ENCODE results near the gene CD52. TPM values are rescaled to one million over a fixed set of nuclear protein-coding genes. Genes with fewer than 3 reads are reported as not detected.
A peak's percentile ranks its signal among the peaks of the same experiment; 100 is the strongest.

The CD52 gene
- total RNA-seq, 1 donor from 2014 or later = 297 TPM

GRCh38 chr1:26340047-26340481 is 22.3 kb downstream of the CD52 start:
- no peak overlapping the region for H3K4me3 Mint-ChIP-seq
- intact Hi-C loops (cut with micrococcal nuclease) = no loop called here
- no peak for DNase-seq
- H3K27me3 Mint-ChIP-seq = peaks cover 3% of the 10 kb centered on the region
- no peak overlapping the region for H3K27ac Mint-ChIP-seq
- H3K9me3 Mint-ChIP-seq = no peaks in the 10 kb centered on the region
- H3K36me3 Mint-ChIP-seq (ENCODE audit: low read depth) = no peaks in the 10 kb centered on the region
- H3K4me1 Mint-ChIP-seq = peaks cover 3% of the 10 kb centered on the region

GRCh38 chr1:26344147-26344920 is 26.6 kb downstream of the CD52 start:
- H3K9me3 Mint-ChIP-seq = no peaks in the 10 kb centered on the region
- no peaks in the 10 kb centered on the region for H3K36me3 Mint-ChIP-seq (ENCODE audit: low read depth)
- intact Hi-C loops (cut with micrococcal nuclease) = no loop called here
- no peak overlapping the region for H3K27ac Mint-ChIP-seq
- DNase-seq = no peak
- H3K27me3 Mint-ChIP-seq = peaks cover 3% of the 10 kb centered on the region
- H3K4me3 Mint-ChIP-seq = no peak overlapping the region
- H3K4me1 Mint-ChIP-seq = no peaks in the 10 kb centered on the region

GRCh38 chr1:26345718-26346117 is 28.0 kb downstream of the CD52 start:
- Mint-ChIP-seq H3K9me3 (no peaks in the 10 kb centered on the region), H3K4me1 (no peaks in the 10 kb centered on the region), H3K36me3 (ENCODE audit: low read depth) (no peaks in the 10 kb centered on the region), H3K27ac (no peak overlapping the region), H3K4me3 (no peak overlapping the region), H3K27me3 (no peaks in the 10 kb centered on the region)
- DNase-seq = no peak
- intact Hi-C loops (cut with micrococcal nuclease) = no loop called here

GRCh38 chr1:26346274-26347033 is 28.7 kb downstream of the CD52 start:
- no peak overlapping the region for H3K4me3 Mint-ChIP-seq
- no peaks in the 10 kb centered on the region for H3K36me3 Mint-ChIP-seq (ENCODE audit: low read depth)
- no peak overlapping the region for H3K27ac Mint-ChIP-seq
- no peaks in the 10 kb centered on the region for H3K9me3 Mint-ChIP-seq
- DNase-seq = no peak
- no peaks in the 10 kb centered on the region for H3K27me3 Mint-ChIP-seq
- no peaks in the 10 kb centered on the region for H3K4me1 Mint-ChIP-seq
- intact Hi-C loops (cut with micrococcal nuclease) = no loop called here

GRCh38 chr1:26349188-26349876 is 31.6 kb downstream of the CD52 start:
- H3K27ac Mint-ChIP-seq = no peak overlapping the region
- intact Hi-C loops (cut with micrococcal nuclease) = no loop called here
- no peaks in the 10 kb centered on the region for H3K9me3 Mint-ChIP-seq
- H3K4me1 Mint-ChIP-seq = no peaks in the 10 kb centered on the region
- no peak overlapping the region for H3K4me3 Mint-ChIP-seq
- DNase-seq = no peak
- H3K27me3 Mint-ChIP-seq = no peaks in the 10 kb centered on the region
- no peaks in the 10 kb centered on the region for H3K36me3 Mint-ChIP-seq (ENCODE audit: low read depth)

GRCh38 chr1:26349877-26350244 is 32.1 kb downstream of the CD52 start:
- Mint-ChIP-seq H3K4me1 (no peaks in the 10 kb centered on the region), H3K27me3 (no peaks in the 10 kb centered on the region), H3K9me3 (no peaks in the 10 kb centered on the region), H3K27ac (no peak overlapping the region), H3K4me3 (no peak overlapping the region), H3K36me3 (ENCODE audit: low read depth) (no peaks in the 10 kb centered on the region)
- no peak for DNase-seq
- intact Hi-C loops (cut with micrococcal nuclease) = no loop called here

GRCh38 chr1:26350343-26350700 is 32.6 kb downstream of the CD52 start:
- H3K36me3 Mint-ChIP-seq (ENCODE audit: low read depth) = no peaks in the 10 kb centered on the region
- intact Hi-C loops (cut with micrococcal nuclease) = no loop called here
- no peaks in the 10 kb centered on the region for H3K9me3 Mint-ChIP-seq
- H3K27ac Mint-ChIP-seq = no peak overlapping the region
- no peak overlapping the region for H3K4me3 Mint-ChIP-seq
- no peaks in the 10 kb centered on the region for H3K27me3 Mint-ChIP-seq
- DNase-seq = no peak
- no peaks in the 10 kb centered on the region for H3K4me1 Mint-ChIP-seq

- DNase-seq = no peak
- Mint-ChIP-seq H3K4me1 (peaks cover 3% of the 10 kb centered on the region), H3K36me3 (ENCODE audit: low read depth) (no peaks in the 10 kb centered on the region), H3K27me3 (no peaks in the 10 kb centered on the region), H3K27ac (peak overlapping the region; percentile 43), H3K9me3 (no peaks in the 10 kb centered on the region), H3K4me3 (no peak overlapping the region)
- intact Hi-C loops (cut with micrococcal nuclease) = no loop called here
These were observed 33.2 kb downstream of the CD52 start for GRCh38 chr1:26350701-26351589.

- Mint-ChIP-seq H3K4me1 (peaks cover 3% of the 10 kb centered on the region), H3K9me3 (no peaks in the 10 kb centered on the region), H3K27ac (no peak overlapping the region), H3K36me3 (ENCODE audit: low read depth) (no peaks in the 10 kb centered on the region), H3K27me3 (no peaks in the 10 kb centered on the region), H3K4me3 (no peak overlapping the region)
- intact Hi-C loops (cut with micrococcal nuclease) = no loop called here
- DNase-seq = no peak
These were observed 34.0 kb downstream of the CD52 start for GRCh38 chr1:26351590-26352337.

- Mint-ChIP-seq H3K27me3 (no peaks in the 10 kb centered on the region), H3K36me3 (ENCODE audit: low read depth) (no peaks in the 10 kb centered on the region), H3K27ac (no peak overlapping the region), H3K9me3 (no peaks in the 10 kb centered on the region), H3K4me1 (peaks cover 3% of the 10 kb centered on the region), H3K4me3 (no peak overlapping the region)
- no peak for DNase-seq
- intact Hi-C loops (cut with micrococcal nuclease) = no loop called here
These were observed 34.6 kb downstream of the CD52 start for GRCh38 chr1:26352338-26352679.

- Mint-ChIP-seq H3K9me3 (no peaks in the 10 kb centered on the region), H3K27ac (no peak overlapping the region), H3K4me3 (no peak overlapping the region), H3K27me3 (no peaks in the 10 kb centered on the region), H3K4me1 (peaks cover 7% of the 10 kb centered on the region), H3K36me3 (ENCODE audit: low read depth) (no peaks in the 10 kb centered on the region)
- intact Hi-C loops (cut with micrococcal nuclease) = no loop called here
- no peak for DNase-seq
These were observed 35.6 kb downstream of the CD52 start for GRCh38 chr1:26353210-26353859.

GRCh38 chr1:26353976-26354820 is 36.4 kb downstream of the CD52 start, which contains the start of gene CRYBG2:
Gene CRYBG2, minus strand, starts transcription at chr1:26354130. Its CDS starts 7,473 bp downstream, at chr1:26346657.
- H3K9me3 Mint-ChIP-seq = no peaks in the 10 kb centered on the region

More at GRCh38 chr1:26353976-26354820, 36.4 kb downstream of the CD52 start, which contains the start of gene CRYBG2:
- Mint-ChIP-seq H3K4me1 (peaks cover 16% of the 10 kb centered on the region), H3K27ac (peak within 1 kb of the TSS; percentile 38), H3K36me3 (ENCODE audit: low read depth) (no peaks in the 10 kb centered on the region), H3K27me3 (peaks cover 3% of the 10 kb centered on the region), H3K4me3 (no peak within 1 kb of the TSS)
- intact Hi-C loops (cut with micrococcal nuclease) = no loop called here
- DNase-seq = no peak

Data from activated CD4-positive, alpha-beta T cell treated with anti-CD3 and anti-CD28 coated beads, Interleukin-2, amount 10 ng/mL, durations not matched to agents 24 days and 14 days (primary cell).